NCI-H748 treated with DMSO at 0.1 percent for 48 hours (cell line): ENCODE measurements around the gene TAF11L13.
"Not testable (repeated sequence)": the region's sequence is repeated elsewhere in the genome, so short reads cannot be mapped to it uniquely, and the experiment has no call there.

Experiments
- DNase-seq: peaks from one replicate; lab custom pipeline; 2025; lab: John Stamatoyannopoulos, UW

TAF11L13 gene

DNA sequence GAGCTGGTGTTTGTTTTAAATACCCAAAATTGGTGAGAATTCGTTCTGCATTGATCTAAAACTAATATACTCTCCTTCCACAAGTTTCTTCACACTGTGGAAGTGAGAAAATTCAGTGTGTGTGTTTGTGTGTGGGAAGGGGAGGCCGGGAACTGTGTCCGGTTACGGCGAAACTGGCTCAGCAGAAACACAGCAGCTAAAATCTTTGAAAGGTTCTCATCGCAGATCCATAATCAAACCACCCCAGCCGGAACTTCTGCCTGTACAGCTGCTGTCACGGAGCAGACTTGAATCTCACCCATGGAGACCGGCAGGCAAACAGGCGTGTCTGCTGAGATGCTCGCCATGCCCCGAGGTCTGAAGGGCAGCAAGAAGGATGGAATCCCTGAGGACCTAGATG is at the start of gene TAF11L13:
Gene TAF11L13 (plus strand): TSS at position 301 of the 400 bp plus-strand sequence.
- not testable (repeated sequence) for DNase-seq

DNA sequence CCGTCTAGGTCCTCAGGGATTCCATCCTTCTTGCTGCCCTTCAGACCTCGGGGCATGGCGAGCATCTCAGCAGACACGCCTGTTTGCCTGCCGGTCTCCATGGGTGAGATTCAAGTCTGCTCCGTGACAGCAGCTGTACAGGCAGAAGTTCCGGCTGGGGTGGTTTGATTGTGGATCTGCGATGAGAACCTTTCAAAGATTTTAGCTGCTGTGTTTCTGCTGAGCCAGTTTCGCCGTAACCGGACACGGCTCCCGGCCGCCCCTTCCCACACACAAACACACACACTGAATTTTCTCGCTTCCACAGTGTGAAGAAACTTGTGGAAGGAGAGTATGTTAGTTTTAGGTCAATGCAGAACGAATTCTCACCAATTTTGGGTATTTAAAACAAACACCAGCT is 46.2 kb upstream of the TAF11L13 start, which contains the start of gene TAF11L7:
Gene TAF11L7 (minus strand): TSS at position 101 of the 400 bp plus-strand sequence.
- DNase-seq: not testable (repeated sequence)

DNA sequence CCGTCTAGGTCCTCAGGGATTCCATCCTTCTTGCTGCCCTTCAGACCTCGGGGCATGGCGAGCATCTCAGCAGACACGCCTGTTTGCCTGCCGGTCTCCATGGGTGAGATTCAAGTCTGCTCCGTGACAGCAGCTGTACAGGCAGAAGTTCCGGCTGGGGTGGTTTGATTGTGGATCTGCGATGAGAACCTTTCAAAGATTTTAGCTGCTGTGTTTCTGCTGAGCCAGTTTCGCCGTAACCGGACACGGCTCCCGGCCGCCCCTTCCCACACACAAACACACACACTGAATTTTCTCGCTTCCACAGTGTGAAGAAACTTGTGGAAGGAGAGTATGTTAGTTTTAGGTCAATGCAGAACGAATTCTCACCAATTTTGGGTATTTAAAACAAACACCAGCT is 41.0 kb upstream of the TAF11L13 start, which contains the start of gene TAF11L8:
Gene TAF11L8 (minus strand): TSS at position 101 of the 400 bp plus-strand sequence.
- not testable (repeated sequence) for DNase-seq

DNA sequence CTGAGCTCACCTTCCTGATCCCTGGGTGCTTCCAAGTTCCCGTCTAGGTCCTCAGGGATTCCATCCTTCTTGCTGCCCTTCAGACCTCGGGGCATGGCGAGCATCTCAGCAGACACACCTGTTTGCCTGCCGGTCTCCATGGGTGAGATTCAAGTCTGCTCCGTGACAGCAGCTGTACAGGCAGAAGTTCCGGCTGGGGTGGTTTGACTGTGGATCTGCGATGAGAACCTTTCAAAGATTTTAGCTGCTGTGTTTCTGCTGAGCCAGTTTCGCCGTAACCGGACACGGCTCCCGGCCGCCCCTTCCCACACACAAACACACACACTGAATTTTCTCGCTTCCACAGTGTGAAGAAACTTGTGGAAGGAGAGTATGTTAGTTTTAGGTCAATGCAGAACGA is 37.6 kb upstream of the TAF11L13 start, which contains the start of gene TAF11L9:
Gene TAF11L9 (minus strand): TSS at position 140 of the 400 bp plus-strand sequence.
- DNase-seq: not testable (repeated sequence)

DNA sequence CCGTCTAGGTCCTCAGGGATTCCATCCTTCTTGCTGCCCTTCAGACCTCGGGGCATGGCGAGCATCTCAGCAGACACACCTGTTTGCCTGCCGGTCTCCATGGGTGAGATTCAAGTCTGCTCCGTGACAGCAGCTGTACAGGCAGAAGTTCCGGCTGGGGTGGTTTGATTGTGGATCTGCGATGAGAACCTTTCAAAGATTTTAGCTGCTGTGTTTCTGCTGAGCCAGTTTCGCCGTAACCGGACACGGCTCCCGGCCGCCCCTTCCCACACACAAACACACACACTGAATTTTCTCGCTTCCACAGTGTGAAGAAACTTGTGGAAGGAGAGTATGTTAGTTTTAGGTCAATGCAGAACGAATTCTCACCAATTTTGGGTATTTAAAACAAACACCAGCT is 34.2 kb upstream of the TAF11L13 start, which contains the start of gene TAF11L10:
Gene TAF11L10 (minus strand): TSS at position 101 of the 400 bp plus-strand sequence.
- not testable (repeated sequence) for DNase-seq

DNA sequence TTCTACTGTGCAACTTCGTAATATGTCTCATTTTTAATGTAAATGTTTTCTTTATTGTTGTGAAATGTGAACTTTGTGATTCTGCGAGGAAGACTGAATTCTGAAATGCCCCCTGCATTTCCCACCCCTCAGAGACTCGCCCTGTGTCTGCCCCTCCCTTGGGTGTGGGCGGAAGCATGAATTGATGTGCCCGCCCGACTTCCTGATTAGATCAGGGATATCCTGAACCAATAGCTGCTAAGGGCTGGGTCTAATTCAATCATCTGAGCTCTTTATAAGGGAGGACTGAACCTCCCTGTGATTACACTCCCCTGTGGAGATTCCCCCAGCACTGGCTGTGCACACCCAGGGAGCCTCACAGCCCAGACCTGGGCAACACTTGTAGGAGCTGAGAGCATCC is 28.0 kb upstream of the TAF11L13 start, which contains the start of gene TAF11L11:
Gene TAF11L11 (plus strand): TSS at position 304 of the 400 bp plus-strand sequence.
- DNase-seq: not testable (repeated sequence)

DNA sequence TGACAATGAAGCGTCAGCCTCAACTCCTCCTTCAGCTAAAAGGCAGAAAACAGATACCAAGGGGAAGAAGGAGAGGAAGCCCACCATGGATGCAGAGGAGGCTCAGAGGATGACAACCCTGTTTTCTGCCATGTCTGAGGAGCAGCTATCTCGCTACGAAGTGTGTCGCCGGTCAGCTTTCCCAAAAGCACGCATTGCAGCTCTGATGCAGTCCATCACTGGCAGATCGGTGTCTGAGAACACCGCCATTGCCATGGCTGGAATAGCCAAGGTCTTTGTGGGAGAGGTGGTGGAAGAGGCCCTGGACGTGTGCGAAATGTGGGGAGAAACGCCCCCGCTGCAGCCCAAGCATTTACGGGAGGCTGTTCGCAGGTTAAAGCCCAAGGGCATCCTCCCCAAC is 26.9 kb upstream of the TAF11L13 start:
- DNase-seq: no peak

DNA sequence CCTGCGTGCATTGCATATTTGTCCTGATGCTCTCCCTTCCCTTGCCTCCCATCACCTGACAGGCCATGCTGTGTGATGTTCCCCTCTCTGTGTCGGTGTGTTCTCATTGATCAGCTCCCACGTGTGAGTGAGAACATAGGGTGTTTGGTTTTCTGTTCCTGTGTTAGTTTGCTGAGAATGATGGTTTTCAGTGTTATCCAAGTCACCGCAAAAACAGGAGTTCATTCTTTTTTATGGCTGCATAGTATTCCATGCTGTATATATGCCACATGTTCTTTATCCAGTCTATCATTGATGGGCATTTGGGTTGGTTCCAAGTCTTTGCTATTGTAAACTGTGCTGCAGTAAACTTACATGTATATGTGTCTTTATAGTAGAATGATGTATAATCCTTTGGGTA is 24.4 kb upstream of the TAF11L13 start:
- not testable (repeated sequence) for DNase-seq

DNA sequence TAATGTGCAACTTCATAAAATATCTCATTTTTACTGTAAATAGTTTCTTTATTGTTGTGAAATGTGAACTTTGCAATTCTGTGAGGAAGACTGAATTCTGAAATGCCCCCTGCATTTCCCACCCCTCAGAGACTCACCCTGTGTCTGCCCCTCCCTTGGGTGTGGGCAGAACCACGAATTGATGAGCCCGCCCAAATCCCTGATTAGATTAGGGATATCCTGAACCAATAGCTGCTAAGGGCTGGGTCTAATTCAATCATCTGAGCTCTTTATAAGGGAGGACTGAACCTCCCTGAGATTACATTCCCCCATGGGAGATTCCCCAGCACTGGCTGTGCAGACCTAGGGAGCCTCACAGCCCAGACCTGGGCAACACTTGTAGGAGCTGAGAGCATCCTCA is 21.8 kb upstream of the TAF11L13 start, which contains the start of gene TAF11L12:
Gene TAF11L12 (plus strand): TSS at position 301 of the 400 bp plus-strand sequence.
- not testable (repeated sequence) for DNase-seq

DNA sequence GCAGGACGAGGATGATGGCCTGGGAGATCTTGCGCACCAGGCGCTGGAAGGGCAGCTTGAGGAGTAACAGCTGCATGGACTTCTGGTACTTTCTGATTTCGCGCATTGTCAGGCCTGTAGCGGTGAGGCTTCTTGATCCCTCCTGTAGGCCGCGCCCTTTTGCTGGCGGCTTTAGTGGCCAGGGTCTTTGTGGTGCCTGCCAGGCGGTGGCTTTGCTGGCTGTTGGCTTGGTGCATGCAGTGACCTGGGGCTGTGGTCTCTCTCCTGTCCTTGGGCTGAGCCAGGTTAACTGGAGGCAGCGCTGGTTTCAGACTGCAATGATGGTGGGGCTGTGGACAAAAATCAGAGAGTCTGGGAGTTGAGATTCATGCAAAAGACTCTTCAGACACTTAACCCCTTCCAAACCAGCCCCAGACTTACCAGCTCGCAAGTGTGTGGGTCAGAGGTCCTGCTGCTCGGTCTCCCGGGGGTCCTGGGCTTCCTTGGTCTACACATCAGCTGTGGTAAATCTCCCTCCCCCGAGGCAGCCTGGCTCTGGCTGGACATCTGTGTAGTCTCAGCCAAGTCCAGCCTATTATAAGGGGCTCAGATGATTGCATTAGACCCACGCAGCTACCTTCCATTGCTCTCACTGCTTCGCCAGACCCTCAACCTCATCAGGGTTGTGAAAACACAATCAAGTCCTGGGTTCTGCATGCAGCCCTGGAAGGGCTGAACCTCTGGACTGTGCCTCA is 16.8 kb upstream of the TAF11L13 start:
- no peak for DNase-seq

DNA sequence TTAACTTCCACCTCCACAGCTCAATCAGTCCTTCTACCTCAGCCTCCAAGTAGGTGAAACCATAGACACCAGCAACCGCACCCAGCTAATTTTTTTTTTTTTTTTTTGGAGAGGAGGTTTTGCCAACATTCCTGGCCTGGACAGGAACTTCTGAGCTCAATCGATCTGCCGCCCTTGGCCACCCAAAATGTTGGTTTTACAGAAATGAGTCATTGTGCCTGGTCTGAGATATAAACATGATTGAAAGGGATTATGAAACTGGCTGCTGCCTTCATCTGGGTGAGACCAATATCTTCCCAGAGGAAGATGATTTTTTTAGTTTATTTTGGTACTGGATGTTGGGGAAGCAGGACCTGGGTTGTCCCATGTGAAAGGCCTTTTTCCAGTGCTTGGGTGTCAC is 12.5 kb upstream of the TAF11L13 start:
- DNase-seq: no peak

DNA sequence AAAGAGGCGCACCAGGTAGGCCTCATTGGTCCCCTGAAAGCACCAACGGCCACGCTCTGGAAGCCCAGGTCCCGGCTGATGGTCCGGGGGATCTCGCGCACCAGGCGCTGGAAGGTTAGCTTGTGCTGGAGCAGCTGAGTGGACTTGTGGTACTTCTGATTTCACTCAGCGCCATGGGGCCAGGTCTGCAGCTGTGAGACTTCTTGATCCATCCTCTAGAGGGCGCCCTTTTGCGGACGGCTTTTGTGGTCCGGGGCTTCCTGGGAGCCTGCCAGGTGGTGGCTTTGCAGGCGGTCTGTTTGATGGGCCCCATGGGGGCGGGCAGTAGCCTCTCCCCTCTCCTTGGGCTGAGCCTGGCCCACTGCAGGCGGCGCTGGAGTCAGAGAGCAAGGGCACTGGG is 11.3 kb upstream of the TAF11L13 start:
- DNase-seq: no peak

DNA sequence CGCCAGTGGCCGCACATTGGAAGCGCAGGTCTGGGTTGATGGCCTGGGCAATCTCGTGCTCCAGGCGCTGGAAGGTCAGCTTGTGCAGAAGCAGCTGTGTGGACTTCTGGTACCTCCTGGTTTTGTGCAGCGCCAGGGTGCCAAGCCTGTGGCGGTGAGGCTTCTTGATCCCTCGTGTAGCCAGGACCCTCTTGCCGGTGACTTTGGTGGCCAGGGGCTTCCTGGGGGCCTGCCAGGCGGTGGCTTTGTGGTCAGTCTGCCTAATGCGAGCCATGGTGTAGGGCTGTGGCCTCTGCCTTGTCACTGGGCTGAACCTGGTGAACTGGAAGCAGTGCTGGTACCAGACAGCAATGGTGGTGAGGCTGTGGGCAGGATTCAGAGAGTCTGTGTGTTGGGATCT is 6.2 kb upstream of the TAF11L13 start:
- no peak for DNase-seq

DNA sequence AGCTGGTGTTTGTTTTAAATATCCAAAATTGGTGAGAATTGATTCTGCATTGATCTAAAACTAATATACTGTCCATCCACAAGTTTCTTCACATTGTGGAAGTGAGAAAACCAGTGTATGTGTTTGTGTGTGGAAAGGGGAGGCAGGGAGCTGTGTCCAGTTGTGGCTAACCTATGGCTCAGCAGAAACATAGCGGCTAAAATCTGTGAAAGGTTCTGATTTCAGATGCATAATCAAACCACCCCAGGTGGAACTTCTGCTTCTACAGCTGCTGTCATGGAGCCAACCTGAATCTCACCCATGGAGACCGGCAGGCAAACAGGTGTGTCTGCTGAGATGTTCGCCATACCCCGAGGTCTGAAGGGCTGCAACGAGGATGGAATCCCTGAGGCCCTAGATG is 2.3 kb downstream of the TAF11L13 start, which contains the start of gene TAF11L14:
Gene TAF11L14 (plus strand): TSS at position 301 of the 400 bp plus-strand sequence.
- DNase-seq: no peak

DNA sequence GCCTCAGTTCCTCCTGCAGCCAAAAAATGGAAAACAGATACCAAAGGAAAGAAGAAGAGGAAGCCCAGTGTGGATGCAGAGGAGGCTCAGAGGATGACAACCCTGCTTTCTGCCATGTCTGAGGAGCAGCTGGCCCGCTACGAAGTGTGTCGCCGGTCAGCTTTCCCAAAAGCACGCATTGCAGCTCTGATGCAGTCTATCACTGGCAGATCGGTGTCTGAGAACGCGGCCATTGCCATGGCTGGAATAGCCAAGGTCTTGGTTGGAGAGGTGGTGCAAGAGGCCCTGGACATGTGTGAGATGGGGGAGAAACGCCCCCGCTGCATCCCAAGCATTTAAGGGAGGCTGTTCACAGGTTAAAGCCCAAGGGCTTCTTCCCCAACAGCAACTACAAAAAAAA is 17.3 kb downstream of the TAF11L13 start:
- not testable (repeated sequence) for DNase-seq

DNA sequence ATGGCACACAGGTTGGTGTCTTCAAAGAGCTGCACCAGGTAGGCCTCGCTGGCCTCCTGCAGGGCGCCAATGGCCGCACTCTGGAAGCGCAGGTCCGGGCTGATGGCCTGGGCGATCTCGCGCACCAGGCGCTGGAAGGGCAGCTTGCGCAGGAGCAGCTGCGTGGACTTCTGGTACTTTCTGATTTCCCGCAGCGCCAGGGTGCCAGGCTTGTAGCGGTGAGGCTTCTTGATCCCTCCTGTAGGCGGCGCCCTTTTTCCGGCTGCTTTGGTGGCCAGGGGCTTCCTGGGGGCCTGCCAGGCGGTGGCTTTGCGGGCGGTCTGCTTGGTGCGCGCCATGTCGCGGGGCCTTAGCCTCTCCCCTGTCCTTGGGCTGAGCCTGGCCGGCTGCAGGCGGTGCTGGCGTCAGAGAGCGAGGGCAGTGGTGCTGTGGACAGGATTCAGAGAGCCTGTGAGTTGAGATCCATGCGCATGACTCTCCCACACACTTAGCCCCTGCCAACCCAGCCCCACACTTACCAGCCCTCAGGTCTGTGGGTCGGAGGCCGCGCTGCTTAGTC is 23.4 kb downstream of the TAF11L13 start:
- DNase-seq: not testable (repeated sequence)

DNA sequence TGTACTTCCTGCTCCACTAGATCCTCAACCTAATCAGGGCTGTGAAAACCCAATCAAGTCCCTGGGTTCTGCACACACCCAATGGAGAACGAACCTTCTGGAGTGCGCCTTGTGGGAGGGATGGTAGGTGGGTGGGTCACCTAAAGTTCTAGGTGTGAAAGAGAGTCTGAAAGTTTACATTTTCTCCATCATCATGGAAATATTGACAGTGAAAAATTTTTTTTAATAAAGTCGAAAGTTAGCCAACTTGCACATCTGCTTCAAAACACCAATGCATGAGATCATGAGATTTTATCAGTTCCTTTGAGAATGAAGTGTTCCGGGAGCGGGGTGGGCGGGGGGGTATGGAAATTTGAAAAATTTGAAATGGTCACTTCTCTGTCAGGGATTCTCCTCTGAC is 24.0 kb downstream of the TAF11L13 start:
- no peak for DNase-seq

DNA sequence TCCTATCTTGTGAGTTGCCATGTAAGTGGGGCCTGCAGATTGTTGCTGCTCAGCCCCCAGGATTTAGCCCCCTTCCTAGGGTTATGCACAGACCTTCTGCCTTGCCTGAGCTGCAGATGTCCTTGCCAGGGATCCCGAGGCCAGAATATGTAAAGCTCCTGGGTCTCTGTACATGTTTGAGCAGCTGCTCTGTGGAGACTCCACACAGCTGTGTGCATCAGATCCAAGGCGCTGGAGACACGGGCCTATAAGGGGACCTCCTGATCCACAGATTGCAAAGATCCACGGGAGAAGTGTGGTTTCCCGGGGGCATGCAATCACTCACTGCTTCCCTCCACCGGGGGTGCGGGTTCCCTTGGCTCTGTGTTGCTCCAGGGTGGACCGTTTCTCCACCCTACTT is 31.3 kb downstream of the TAF11L13 start:
- DNase-seq: no peak

DNA sequence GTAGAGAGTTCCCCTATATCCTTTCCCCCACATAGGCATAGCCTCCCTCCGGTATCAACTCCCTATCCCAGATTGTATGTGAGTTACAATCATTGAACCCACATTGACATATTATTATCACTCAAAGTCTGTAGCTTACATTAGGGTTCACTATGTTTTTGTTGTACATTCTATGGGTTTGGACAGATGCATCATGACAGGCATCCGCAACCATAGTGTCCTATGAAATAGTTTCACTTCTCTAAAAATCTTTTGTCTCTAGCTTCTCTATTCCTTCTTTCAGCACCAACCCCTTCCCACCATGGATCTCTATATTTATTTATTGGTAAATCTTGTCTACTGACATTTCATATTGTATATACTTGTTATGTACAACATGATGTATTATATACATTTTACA is 33.9 kb downstream of the TAF11L13 start:
- DNase-seq: no peak

DNA sequence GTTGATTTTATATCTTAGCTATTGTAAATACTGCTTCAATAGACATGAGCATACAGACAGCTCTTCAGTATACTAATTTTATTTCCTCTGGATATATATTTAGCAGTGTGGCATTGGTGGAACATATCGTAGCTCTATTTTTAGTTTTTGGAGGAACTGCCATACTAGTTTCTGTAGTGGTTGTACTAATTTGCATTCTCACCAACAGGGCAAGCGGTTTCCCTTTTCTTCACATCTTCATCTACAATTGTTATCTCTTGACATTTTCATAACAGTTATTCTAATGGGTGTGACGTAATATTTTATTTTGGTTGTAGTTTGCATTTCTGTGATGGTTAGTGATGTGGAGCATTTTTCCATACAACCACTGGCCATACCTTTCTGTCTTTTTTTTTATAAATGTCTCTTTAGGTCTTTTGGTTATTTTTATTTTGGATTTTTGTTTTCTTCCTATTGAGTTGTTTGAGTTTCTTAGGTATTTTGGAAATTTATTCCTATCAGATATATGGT is 34.9 kb downstream of the TAF11L13 start:
- no peak for DNase-seq

DNA sequence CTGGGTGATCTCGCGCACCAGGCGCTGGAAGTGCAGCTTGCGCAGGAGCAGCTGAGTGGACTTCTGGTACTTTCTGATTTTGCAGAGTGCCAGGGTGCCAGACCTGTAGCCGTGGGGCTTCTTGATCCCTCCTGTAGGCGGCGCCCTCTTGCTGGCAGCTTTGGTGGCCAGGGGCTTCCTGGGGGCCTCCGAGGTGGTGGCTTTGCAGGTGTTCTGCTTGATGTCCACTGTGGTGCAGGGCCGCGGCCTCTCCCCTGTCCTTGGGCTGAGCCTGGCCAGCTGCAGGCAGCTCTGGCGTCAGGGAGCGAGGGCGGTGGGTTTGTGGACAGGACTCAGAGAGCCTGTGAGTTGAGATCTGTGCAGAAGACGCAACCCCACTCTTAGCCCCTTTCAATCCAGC is 38.5 kb downstream of the TAF11L13 start:
- no peak for DNase-seq

DNA sequence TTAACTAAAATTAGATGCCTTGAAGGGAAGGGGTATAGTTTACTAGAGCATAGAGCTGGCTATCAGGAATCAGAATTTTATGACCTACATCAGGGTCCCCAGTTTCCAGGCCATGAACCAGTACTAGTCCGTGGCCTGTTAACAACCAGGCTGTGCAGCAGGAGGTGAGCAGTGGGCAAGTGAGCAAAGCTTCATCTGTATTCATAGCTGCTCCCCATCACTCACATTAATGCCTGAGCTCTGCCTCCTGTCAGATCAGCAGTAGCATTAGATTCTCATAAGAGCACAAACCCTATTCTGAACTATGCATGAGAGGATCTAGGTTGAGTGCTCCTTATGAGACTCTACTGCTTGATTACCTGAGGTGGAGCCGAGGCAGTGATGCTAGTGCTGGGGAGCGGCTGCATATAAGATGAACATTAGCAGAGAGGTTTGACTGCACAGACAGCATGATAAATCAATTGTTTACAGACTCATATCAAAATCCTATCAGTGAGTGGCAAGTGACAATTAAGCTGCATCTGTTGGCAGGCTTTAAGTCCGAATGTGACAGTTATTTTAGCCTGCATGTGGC is 47.0 kb downstream of the TAF11L13 start:
- DNase-seq: no peak
